GDM1 (cell line): ENCODE results near the gene PCDHA10.

Experiments used
- DNase-seq: peaks from one replicate; lab custom pipeline; 2025; lab: John Stamatoyannopoulos, UW

The PCDHA10 gene

DNA sequence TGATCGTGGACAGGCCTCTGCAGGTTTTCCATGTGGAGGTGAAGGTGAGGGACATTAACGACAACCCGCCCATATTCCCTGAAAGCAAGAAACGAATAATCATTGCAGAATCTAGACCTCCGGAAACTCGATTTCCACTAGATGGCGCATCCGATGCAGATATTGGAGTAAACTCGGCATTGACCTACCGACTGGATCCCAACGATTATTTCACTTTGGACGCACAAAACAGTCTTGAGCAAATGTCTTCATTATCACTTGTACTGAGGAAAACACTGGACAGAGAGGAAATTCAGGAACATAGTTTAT is 26.8 kb downstream of the PCDHA10 start:
- no peak for DNase-seq

DNA sequence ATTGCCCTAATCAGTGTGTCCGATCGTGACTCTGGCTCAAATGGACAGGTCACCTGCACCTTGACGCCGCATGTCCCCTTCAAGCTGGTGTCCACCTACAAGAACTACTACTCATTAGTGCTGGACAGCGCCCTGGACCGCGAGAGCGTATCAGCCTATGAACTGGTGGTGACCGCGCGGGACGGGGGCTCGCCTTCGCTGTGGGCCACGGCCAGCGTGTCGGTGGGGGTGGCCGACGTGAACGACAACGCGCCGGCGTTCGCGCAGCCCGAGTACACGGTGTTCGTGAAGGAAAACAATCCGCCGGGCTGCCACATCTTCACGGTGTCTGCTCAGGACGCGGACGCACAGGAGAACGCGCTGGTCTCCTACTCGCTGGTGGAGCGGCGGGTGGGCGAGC is 27.7 kb downstream of the PCDHA10 start:
- no peak for DNase-seq

DNA sequence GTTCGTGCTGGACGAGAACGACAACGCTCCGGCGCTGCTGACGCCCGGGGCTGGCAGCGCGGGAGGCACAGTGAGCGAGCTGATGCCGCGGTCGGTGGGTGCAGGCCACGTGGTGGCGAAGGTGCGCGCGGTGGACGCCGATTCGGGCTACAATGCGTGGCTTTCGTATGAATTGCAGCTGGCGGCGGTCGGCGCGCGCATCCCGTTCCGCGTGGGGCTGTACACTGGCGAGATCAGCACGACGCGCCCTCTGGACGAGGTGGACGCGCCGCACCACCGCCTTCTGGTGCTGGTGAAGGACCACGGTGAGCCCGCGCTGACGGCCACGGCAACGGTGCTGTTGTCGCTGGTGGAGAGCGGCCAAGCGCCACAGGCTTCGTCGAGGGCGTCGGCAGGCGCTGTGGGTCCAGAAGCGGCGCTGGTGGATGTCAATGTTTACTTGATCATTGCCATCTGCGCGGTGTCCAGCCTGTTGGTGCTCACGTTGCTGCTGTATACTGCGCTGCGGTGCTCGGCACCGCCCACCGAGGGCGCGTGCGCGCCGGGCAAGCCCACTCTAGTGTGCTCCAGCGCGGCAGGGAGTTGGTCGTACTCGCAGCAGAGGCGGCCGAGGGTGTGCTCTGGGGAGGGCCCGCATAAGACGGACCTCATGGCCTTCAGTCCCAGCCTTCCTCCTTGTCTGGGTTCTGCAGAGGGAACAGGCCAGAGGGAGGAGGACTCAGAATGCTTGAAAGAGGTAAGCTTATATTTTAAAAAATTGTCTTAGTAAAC is 28.4 kb downstream of the PCDHA10 start:
- DNase-seq, result no peak

DNA sequence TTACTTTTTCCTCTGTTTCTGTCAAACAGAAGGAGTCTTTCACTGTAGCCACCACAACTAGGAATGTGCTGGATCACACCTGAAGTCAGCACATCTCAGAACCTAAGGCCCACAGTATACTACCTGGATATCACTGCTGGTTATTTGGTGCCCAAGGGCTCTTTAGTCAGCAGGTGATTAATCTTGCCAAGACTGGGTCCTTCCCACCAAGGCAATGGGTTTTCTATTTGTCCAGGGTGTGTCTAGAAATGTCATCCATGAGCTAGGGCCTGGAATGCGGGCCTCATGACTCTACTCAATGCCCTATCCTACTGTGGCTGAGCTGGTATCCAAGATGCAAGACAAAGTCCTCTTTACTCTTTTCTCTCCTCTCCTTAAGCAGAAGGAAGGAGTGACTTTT is 60.6 kb downstream of the PCDHA10 start:
- DNase-seq, result no peak
